NCI-H2171 treated with DMSO at 0.1 percent for 48 hours (cell line): ENCODE results near the gene CEACAM21.

ENCODE experiments used
- DNase-seq: peaks from one replicate; lab custom pipeline; 2025; lab: John Stamatoyannopoulos, UW

CEACAM21 gene

GRCh38 chr19:41575998-41576397 lies at the start of gene CEACAM21:
Gene CEACAM21, plus strand, starts transcription at chr19:41576166. Its CDS starts 109 bp downstream, at chr19:41576275.
- no peak for DNase-seq

GRCh38 chr19:41527089-41527488 lies 48.9 kb upstream of the CEACAM21 start:
- no peak for DNase-seq

GRCh38 chr19:41528106-41528505 lies 47.9 kb upstream of the CEACAM21 start:
- no peak for DNase-seq

GRCh38 chr19:41529484-41530183 lies 46.3 kb upstream of the CEACAM21 start:
- no peak for DNase-seq

GRCh38 chr19:41530184-41530534 lies 45.8 kb upstream of the CEACAM21 start:
- DNase-seq: no peak

GRCh38 chr19:41530761-41531301 lies 45.1 kb upstream of the CEACAM21 start:
- no peak for DNase-seq

- no peak for DNase-seq
Observed at GRCh38 chr19:41531438-41532311, 44.3 kb upstream of the CEACAM21 start.

GRCh38 chr19:41532526-41532925 lies 43.4 kb upstream of the CEACAM21 start:
- DNase-seq: no peak

- no peak for DNase-seq
Observed at GRCh38 chr19:41533671-41534215, 42.2 kb upstream of the CEACAM21 start.

GRCh38 chr19:41535029-41535622 lies 40.8 kb upstream of the CEACAM21 start:
- DNase-seq: no peak

GRCh38 chr19:41537789-41538188 lies 38.2 kb upstream of the CEACAM21 start:
- DNase-seq: no peak

- no peak for DNase-seq
Observed at GRCh38 chr19:41540041-41540695, 35.8 kb upstream of the CEACAM21 start.

GRCh38 chr19:41541990-41542584 lies 33.9 kb upstream of the CEACAM21 start:
- peak; percentile 6 for DNase-seq

- DNase-seq: no peak
Observed at GRCh38 chr19:41542622-41543021, 33.3 kb upstream of the CEACAM21 start.

- no peak for DNase-seq
Observed at GRCh38 chr19:41543582-41543981, 32.4 kb upstream of the CEACAM21 start.

GRCh38 chr19:41545547-41545946 lies 30.4 kb upstream of the CEACAM21 start:
- no peak for DNase-seq

- DNase-seq: no peak
Observed at GRCh38 chr19:41546386-41546789, 29.6 kb upstream of the CEACAM21 start.

- no peak for DNase-seq
Observed at GRCh38 chr19:41546961-41547360, 29.0 kb upstream of the CEACAM21 start.

GRCh38 chr19:41547569-41547968 lies 28.4 kb upstream of the CEACAM21 start:
- DNase-seq: no peak

GRCh38 chr19:41548047-41548446 lies 27.9 kb upstream of the CEACAM21 start:
- no peak for DNase-seq

- no peak for DNase-seq
Observed at GRCh38 chr19:41548954-41549688, 26.8 kb upstream of the CEACAM21 start.
